Spleen (tissue), 7 donors: ENCODE results near the gene PALD1.

Experiments used
- CTCF ChIP-seq, 11 experiments: fragments of 200-600 bp in 7 of 11; fragments of 450-650 bp in 4 of 11; sonication (generic) in 4 of 11; IDR thresholded peaks in 8 of 11; conservative IDR thresholded peaks in 3 of 11; 1 replicate in 7 of 11; 2 replicates in 4 of 11; pipeline versions ENCODE4 v1.4.0 to v1.8.0; 2016 to 2021; ENCODE audit warnings: antibody characterized with exemption in 11 of 11, inconsistent platforms in 4 of 11, mild to moderate bottlenecking in 1 of 11
- POLR2A ChIP-seq, 3 donors: fragments of 450-650 bp; IDR thresholded peaks; one replicate each; pipeline ENCODE4 v1.5.1; 2017; ENCODE audit warnings: antibody characterized with exemption in 3 of 3, mild to moderate bottlenecking in 1 of 3
- POLR2AphosphoS5 ChIP-seq, 3 donors: sonication (generic); formaldehyde crosslinking; IDR thresholded peaks; one replicate each; pipeline ENCODE4 v1.5.1; 2017; ENCODE audit warnings: antibody characterized with exemption in 3 of 3
- donor health status: DM: no; HTN: no; CAD: no; lungs with moderate emphysema.
- donor health status: DM: no; HTN: no; CAD: no.
- donor health status: DM: no; HTN: no; CAD: no.

- TF ChIP-seq CTCF (IDR thresholded peaks at IDR 0.05 in 8 of 11, conservative IDR thresholded peaks at IDR 0.05 in 3 of 11), result no peak
- TF ChIP-seq POLR2A (IDR thresholded peaks at IDR 0.05), result no peak
- TF ChIP-seq POLR2AphosphoS5 (IDR thresholded peaks at IDR 0.05), result no peak
Observed at GRCh38 chr10:70590655-70591416, 112.3 kb downstream of the PALD1 start.
